OCI-LY1 (cell line): ENCODE data around the gene KCNJ15.

Experiments used
- CTCF ChIP-seq: fragments of 200-600 bp; sonication (generic), shearing (Covaris generic); IDR thresholded peaks from 2 replicates; pipeline ENCODE4 v1.5.1; 2017; ENCODE audit warnings: mild to moderate bottlenecking, antibody characterized with exemption, low read length, moderate library complexity, mixed read lengths
- EZH2 ChIP-seq: fragments of 200-600 bp; sonication (generic), shearing (Covaris generic); IDR thresholded peaks from 2 replicates; pipeline ENCODE4 v1.8.0; 2017; ENCODE audit warnings: borderline replicate concordance, mixed run types, mild to moderate bottlenecking, antibody characterized with exemption, low read length, moderate library complexity, mixed read lengths

DNA sequence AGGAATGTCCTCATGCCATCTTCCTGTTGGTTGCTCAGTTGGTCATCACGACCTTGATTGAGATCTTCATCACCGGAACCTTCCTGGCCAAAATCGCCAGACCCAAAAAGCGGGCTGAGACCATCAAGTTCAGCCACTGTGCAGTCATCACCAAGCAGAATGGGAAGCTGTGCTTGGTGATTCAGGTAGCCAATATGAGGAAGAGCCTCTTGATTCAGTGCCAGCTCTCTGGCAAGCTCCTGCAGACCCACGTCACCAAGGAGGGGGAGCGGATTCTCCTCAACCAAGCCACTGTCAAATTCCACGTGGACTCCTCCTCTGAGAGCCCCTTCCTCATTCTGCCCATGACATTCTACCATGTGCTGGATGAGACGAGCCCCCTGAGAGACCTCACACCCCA is 42.9 kb downstream of the KCNJ15 start:
- TF ChIP-seq CTCF (no peak), EZH2 (no peak)
